HG03039 (cell line): ENCODE results near the gene PRKAR2B.
"Not testable (repeated sequence)": the region's sequence is repeated elsewhere in the genome, so short reads cannot be mapped to it uniquely, and the experiment has no call there.

Experiments
- ATAC-seq: cut with Tn5 transposase; IDR thresholded peaks from one replicate; pipeline ENCODE4 v1.9.1; 2021; ENCODE audit warnings: mild to moderate bottlenecking, moderate library complexity; ENCODE audit not compliant: unreplicated experiment

Gene PRKAR2B

GRCh38 chr7:107115114-107115513, 70.6 kb downstream of the PRKAR2B start:
- ATAC-seq = no peak

GRCh38 chr7:107115762-107116540, 71.4 kb downstream of the PRKAR2B start:
- no peak for ATAC-seq

- ATAC-seq = no peak
These were observed 73.8 kb downstream of the PRKAR2B start for GRCh38 chr7:107118109-107118900.

- ATAC-seq = no peak
These were observed 75.0 kb downstream of the PRKAR2B start for GRCh38 chr7:107119376-107120105.

- ATAC-seq = no peak
These were observed 78.0 kb downstream of the PRKAR2B start for GRCh38 chr7:107122486-107122911.

GRCh38 chr7:107123392-107123791, 78.9 kb downstream of the PRKAR2B start:
- no peak for ATAC-seq

GRCh38 chr7:107125475-107125874, 81.0 kb downstream of the PRKAR2B start:
- no peak for ATAC-seq

GRCh38 chr7:107128217-107128616, 83.7 kb downstream of the PRKAR2B start:
- no peak for ATAC-seq

GRCh38 chr7:107128748-107129147, 84.2 kb downstream of the PRKAR2B start:
- ATAC-seq = no peak

GRCh38 chr7:107130487-107131220, 86.1 kb downstream of the PRKAR2B start:
- ATAC-seq = no peak

- ATAC-seq = no peak
These were observed 88.9 kb downstream of the PRKAR2B start for GRCh38 chr7:107133396-107133795.

GRCh38 chr7:107138696-107139420, 94.4 kb downstream of the PRKAR2B start:
- ATAC-seq = no peak

GRCh38 chr7:107143875-107144274, 99.4 kb downstream of the PRKAR2B start:
- not testable (repeated sequence) for ATAC-seq

- ATAC-seq = no peak
These were observed 100.7 kb downstream of the PRKAR2B start for GRCh38 chr7:107145067-107145838.

GRCh38 chr7:107147464-107148393, 103.2 kb downstream of the PRKAR2B start:
- no peak for ATAC-seq

- no peak for ATAC-seq
These were observed 104.2 kb downstream of the PRKAR2B start for GRCh38 chr7:107148721-107149120.

- no peak for ATAC-seq
These were observed 105.4 kb downstream of the PRKAR2B start for GRCh38 chr7:107149863-107150262.

GRCh38 chr7:107150375-107151073, 106.0 kb downstream of the PRKAR2B start:
- ATAC-seq = no peak
